ENCODE measurements around the gene HCCS.

- no peak for TF ChIP-seq CTCF (IDR thresholded peaks at IDR 0.05)
- TF ChIP-seq POLR2A (IDR thresholded peaks at IDR 0.05), result no peak
- TF ChIP-seq POLR2AphosphoS5 (IDR thresholded peaks at IDR 0.05; ENCODE audit: insufficient read depth in 1 of 2, low read depth in 1 of 2), result no peak
Measured at GRCh38 chrX:11113731-11114130, 2.6 kb downstream of the HCCS start.
